ENCODE results near the gene THAP3.

Gene THAP3

DNA sequence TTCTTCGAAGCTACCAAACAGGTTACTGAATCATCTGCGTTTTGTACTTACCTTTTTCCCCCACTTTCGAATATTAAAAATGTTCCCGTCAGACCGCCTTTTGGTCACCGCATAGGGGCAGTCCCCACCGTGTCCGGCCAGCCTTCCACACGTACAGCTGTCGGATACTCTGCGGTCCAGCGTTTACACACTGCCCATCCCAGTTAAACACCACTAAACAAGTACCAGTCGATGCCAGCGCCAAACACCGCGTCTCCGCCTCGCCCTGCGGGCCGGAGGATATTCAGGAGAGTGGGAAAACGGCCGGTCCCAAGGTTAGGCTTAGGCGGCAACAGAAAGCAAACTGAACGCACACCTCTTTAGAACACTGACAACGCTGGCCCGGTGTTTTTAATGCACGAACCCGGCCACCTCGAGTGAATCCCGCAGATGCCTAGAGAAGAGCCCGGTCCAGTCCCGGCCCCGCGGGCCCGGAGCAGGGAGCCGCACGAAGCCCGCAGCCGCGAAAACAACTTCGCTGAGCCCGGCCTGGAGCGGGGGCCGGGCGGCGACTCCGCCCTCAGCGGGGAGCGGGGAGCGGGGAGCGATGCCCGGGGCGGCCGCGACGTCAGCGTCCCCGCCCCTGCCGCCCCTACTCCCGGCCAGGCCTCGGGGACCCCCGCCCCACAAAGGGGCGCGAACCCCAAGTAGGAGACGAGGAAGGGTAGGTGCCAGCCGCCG, 11.9 kb upstream of the THAP3 start:
- peak; percentile 72 for DNase-seq (ENCODE audit: low spot score)

GRCh38 chr1:6613361-6614018, 11.2 kb upstream of the THAP3 start, which contains the start of gene PHF13:
Gene PHF13 (plus strand): TSS chr1:6613731. CDS start chr1:6614067, 336 bp downstream.
- DNase-seq (ENCODE audit: low spot score): peak; percentile 98

GRCh38 chr1:6614019-6614928, 10.4 kb upstream of the THAP3 start:
- no peak for DNase-seq (ENCODE audit: low spot score)

GRCh38 chr1:6614929-6615785, 9.5 kb upstream of the THAP3 start:
- no peak for DNase-seq (ENCODE audit: low spot score)

DNA sequence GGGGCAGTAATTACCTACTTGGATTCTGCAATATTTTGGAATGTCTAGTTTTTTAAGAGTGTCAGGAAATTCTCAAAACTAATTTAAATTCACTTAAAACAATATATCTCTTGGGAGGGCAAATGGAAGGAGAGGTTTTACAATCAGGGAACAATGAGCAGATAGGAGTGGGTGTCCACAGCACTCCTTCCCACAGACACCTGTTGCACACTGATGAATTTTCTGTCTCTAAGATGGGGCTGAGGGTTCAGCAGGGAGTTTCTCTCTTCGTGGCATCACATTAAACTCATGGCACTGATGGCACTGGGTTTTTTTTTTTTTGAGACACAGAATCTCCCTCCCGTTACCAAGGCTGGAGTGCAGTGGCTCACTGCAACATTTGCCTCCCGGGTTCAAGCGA, 5.6 kb upstream of the THAP3 start:
- no peak for DNase-seq (ENCODE audit: low spot score)

- DNase-seq (ENCODE audit: low spot score): no peak
Observed at GRCh38 chr1:6621429-6622391, 3.0 kb upstream of the THAP3 start.

DNA sequence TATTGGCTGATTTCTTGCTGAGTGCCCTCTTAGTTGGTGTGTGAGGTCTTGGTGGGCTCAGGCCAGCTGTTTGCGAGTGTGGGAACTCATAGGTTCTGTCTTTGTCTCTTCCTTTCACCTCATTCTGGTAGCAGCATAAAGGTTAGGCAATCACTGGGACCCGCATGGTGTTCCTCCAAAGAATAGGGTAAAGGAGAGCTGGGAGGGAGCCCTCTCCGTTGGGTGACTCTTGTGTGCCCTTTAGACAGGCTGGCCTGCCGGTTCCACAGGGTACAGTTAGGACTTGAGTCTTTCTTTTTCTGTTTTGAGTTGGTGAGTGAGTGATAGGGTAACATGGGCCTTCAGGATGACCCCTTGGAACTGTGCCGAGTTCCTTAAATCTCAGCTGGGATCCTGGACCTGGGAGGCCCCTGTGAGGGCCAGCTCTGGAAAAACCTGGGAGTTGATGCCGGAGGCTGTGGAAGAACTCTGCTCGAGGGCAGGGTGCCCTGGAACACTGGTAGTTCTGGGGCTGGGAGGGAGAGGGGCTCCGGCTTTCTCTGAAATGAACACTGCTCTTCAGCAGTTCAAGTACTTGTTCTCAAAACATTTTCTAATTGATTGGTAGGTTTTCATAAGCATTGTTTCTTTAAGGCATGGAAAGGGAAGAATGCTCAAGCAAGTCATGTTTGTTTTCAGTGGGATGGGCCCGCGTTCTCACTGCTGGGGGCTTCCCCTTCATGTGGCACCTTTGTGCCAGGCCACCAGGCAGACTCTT, 2.1 kb upstream of the THAP3 start:
- DNase-seq (ENCODE audit: low spot score): no peak

DNA sequence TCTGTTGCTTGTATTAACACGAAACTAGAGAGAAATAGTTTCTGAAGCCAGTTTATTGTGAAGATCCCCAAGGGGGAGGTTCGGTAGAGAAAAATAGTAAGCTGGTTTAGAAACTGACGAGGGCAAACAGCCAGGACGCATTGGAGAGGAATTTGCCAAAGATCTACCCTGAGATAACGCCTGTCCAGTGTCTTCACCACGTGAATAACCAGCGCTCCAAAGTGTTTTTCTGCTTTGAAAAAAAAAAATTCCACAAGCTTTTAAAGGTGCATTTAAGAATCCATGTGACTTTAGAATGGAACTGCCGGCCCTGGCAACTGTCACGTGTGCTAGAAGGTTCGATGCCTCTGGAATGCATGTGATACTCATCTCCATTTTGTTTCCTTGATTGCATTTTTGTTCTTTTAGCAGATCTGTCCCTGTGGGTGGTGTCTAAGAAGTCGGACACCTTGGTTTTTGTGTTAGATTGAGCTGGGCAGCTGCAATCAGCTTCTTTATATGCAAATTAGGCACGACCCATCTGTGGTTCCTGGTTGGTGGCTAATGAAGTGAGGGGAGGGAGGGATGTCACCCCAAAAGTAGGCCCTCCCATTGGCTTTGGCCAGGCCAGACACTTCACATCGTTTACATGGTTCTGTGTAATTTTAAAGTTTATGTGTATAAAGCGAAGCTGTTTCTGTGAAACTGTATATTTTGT, 1.3 kb upstream of the THAP3 start:
- no peak for DNase-seq (ENCODE audit: low spot score)

DNA sequence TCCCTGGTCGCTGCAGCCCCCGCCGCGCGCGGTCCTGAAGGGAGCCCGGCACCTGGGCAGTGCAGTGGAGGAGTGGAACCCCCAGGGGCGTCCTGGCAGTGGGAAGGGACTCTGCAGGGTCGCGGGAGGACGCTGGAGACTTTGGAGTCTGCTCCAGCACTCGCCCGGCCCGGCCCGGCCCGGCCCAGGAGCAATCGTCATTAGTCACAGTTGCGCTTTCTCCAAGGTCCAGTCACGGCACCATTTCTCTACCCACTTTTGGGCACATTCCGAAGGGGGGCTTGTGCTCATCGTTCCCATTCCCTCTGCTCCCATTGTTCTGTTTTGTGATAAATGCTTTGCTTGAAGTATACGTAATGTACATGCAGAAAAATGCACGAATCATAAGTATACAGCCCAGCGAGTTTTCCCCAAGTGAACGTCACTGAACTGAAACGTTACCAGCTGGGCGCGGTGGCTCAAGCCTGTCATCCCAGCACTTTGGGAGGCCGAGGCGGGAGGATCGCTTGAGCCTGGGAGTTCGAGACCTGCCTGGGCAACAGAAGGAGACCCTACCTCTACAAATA, 999 bp downstream of the THAP3 start:
- no peak for DNase-seq (ENCODE audit: low spot score)

DNA sequence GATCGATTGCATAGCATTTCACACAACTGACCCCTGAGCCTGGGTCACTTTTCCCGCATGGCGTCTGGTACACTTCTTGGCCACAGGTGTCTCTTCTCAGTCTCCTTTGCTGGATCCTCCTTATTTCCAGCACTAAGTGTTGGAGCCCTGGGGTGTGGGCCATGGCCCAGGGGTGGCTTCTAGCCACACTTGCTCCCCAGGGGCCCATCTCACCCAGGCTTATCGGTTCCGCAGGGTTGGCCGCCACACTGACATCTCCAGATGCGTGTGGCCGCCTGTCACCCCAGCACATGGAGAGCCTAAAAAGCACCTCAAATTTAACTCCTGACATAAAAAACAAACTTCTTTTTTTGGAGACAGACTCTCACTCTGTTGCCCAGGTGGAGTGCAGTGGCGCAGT, 2.4 kb downstream of the THAP3 start:
- no peak for DNase-seq (ENCODE audit: low spot score)

- DNase-seq (ENCODE audit: low spot score): no peak
Observed at GRCh38 chr1:6627841-6628545, 3.3 kb downstream of the THAP3 start.

GRCh38 chr1:6628971-6629479, 4.4 kb downstream of the THAP3 start:
- DNase-seq (ENCODE audit: low spot score): no peak

DNA sequence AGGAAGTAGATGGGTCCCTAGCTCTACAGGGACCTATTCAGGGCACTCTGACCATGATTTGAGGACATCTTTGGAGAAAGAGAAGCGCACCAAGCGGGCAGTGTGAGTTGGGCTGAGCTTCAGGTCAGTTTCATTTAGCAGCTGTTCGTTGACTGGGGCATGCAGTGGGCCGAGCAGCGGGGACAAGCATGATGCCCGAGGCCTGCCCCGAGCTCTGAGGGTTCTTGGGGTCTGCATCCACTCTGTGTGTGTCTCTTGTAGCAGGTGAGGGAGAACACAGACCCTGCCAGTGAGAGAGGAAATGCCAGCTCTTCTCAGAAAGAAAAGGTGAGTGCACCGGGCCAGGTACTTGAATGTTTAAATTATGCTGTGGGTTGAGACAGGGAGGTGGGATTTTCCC, 5.4 kb downstream of the THAP3 start:
- DNase-seq (ENCODE audit: low spot score): no peak

- DNase-seq (ENCODE audit: low spot score): no peak
Observed at GRCh38 chr1:6631058-6631457, 6.4 kb downstream of the THAP3 start.

GRCh38 chr1:6632588-6633514, 8.2 kb downstream of the THAP3 start:
- no peak for DNase-seq (ENCODE audit: low spot score)

- peak; percentile 55 for DNase-seq (ENCODE audit: low spot score)
Observed at GRCh38 chr1:6634371-6635052, 9.8 kb downstream of the THAP3 start.
